Lung (tissue), 12 donors: ENCODE results near the gene ERCC8. TPM values are rescaled to one million over a fixed set of nuclear protein-coding genes. Genes with fewer than 3 reads are reported as not detected.
"Not testable (repeated sequence)": the region's sequence is repeated elsewhere in the genome, so short reads cannot be mapped to it uniquely, and the experiment has no call there.

Experiments used
- ATAC-seq: fragments of 200-7000 bp; cut with Tn5 transposase; one replicate; pipeline ENCODE4 v1.9.1; 2020; ENCODE audit warnings: moderate number of reproducible peaks; ENCODE audit not compliant: insufficient read depth, low FRiP score
- DNase-seq, 3 donors: peaks; one replicate each; pipeline ENCODE4 v3.0.0-alpha.2; 2013 to 2017
- H3K27ac ChIP-seq, 2 donors: one replicate each; pipeline ENCODE4 v1.5.1; 2013; ENCODE audit warnings: mild to moderate bottlenecking in 2 of 2, moderate library complexity in 2 of 2, control low read depth in 1 of 2, inconsistent platforms in 1 of 2, low read depth in 1 of 2, low read length in 1 of 2
- H3K27me3 ChIP-seq, 3 donors: one replicate each; pipeline ENCODE4 v1.5.1; 2013; ENCODE audit warnings: low read length in 2 of 3; ENCODE audit not compliant: control insufficient read depth in 3 of 3, insufficient read depth in 3 of 3
- H3K36me3 ChIP-seq, 4 donors: one replicate each; pipeline ENCODE4 v1.5.1; 2013; ENCODE audit warnings: low read length in 4 of 4, mild to moderate bottlenecking in 1 of 4, moderate library complexity in 1 of 4; ENCODE audit not compliant: control insufficient read depth in 4 of 4, insufficient read depth in 4 of 4
- H3K4me1 ChIP-seq, 5 donors: one replicate each; pipeline ENCODE4 v1.5.1; 2013; ENCODE audit warnings: low read length in 5 of 5, mild to moderate bottlenecking in 2 of 5, moderate library complexity in 1 of 5; ENCODE audit not compliant: control insufficient read depth in 5 of 5, insufficient read depth in 5 of 5
- H3K4me3 ChIP-seq: one replicate; pipeline ENCODE4 v1.5.1; 2013; ENCODE audit warnings: mild to moderate bottlenecking, control low read depth, moderate library complexity
- H3K9ac ChIP-seq, 2 donors: one replicate each; pipeline ENCODE4 v1.5.1; 2013; ENCODE audit warnings: low read length in 2 of 2, control low read depth in 1 of 2; ENCODE audit not compliant: insufficient read depth in 1 of 2
- H3K9me3 ChIP-seq, 4 donors: one replicate each; pipeline ENCODE4 v1.5.1; 2013; ENCODE audit warnings: low read length in 3 of 4, mild to moderate bottlenecking in 1 of 4, moderate library complexity in 1 of 4; ENCODE audit not compliant: control insufficient read depth in 4 of 4, insufficient read depth in 3 of 4
- CTCF ChIP-seq: IDR thresholded peaks from 2 replicates; pipeline ENCODE4 v1.5.1; 2012; ENCODE audit warnings: mild to moderate bottlenecking; ENCODE audit errors: control extremely low read depth, extremely low read depth
- WGBS, 2 donors: extraction: QIAGEN DNeasy Blood & Tissue Kit; methylation state at CpG; one replicate each; pipeline ENCODE4 v1.1.7; 2013; 5-methylcytosine and 5-hydroxymethylcytosine counted together
- polyA plus RNA-seq, 2 donors: library from polyadenylated mRNA; stranded (reverse); fragments of 200-250 nt; gene quantifications; one replicate each; pipeline ENCODE4 v1.2.1, GENCODE V29; 2013
- total RNA-seq, 2 donors: library from RNA; depleted of rRNA in 1 of 2; stranded (reverse); fragments of >200 nt in 1 of 2; gene quantifications; one replicate each; pipeline ENCODE4 v1.2.1, GENCODE V29; 2014 to 2021
- donor health status: control.
- donor health status: control.
- donor health status: Bipolar disorder and iron deficiency.
- donor health status: healthy.
- donor health status: DM: yes; HTN: yes; CAD: no.

The ERCC8 gene
- total and polyA plus RNA-seq, 4 donors: 4.6 to 11.3 (median 8.0) TPM

- Histone ChIP-seq H3K27me3 (no peaks in the 10 kb centered on the region), H3K4me1 (no peaks in the 10 kb centered on the region), H3K9ac (no peak overlapping the region), H3K4me3 (no peak overlapping the region), H3K27ac (no peak overlapping the region), H3K9me3 (no peaks in the 10 kb centered on the region), H3K36me3 (peaks cover 0 to 10% (median 5%) of the 10 kb centered on the region in 4 donors)
- ATAC-seq (no peak), DNase-seq (no peak)
- 85 to 98% methylated on average over 5 of the region's 5 CpGs for WGBS, 2 donors
- TF ChIP-seq CTCF: no peak
Measured at GRCh38 chr5:60886158-60886557, 58.7 kb downstream of the ERCC8 start.

- ATAC-seq (no peak), DNase-seq (no peak)
- no peaks in the 10 kb centered on the region for H3K9me3 ChIP-seq
- H3K27ac ChIP-seq: no peak overlapping the region
- no peaks in the 10 kb centered on the region for H3K4me1 ChIP-seq
- H3K4me3 ChIP-seq: no peak overlapping the region
- no peaks in the 10 kb centered on the region for H3K27me3 ChIP-seq
- H3K9ac ChIP-seq: no peak overlapping the region
- TF ChIP-seq CTCF: no peak
- H3K36me3 ChIP-seq: peaks cover 0 to 6% (median 3%) of the 10 kb centered on the region in 4 donors
Measured at GRCh38 chr5:60883229-60883628, 61.6 kb downstream of the ERCC8 start.

- TF ChIP-seq CTCF: no peak
- Histone ChIP-seq H3K27me3 (no peaks in the 10 kb centered on the region), H3K4me3 (no peak overlapping the region), H3K4me1 (no peaks in the 10 kb centered on the region), H3K9me3 (peaks cover 0 to 7% (median under 1%) of the 10 kb centered on the region in 4 donors), H3K27ac (no peak overlapping the region), H3K9ac (no peak overlapping the region), H3K36me3 (no peaks in the 10 kb centered on the region)
- ATAC-seq (no peak), DNase-seq (no peak)
Measured at GRCh38 chr5:60872892-60873291, 72.0 kb downstream of the ERCC8 start.

- no peak overlapping the region for H3K4me3 ChIP-seq
- no peaks in the 10 kb centered on the region for H3K36me3 ChIP-seq
- no peaks in the 10 kb centered on the region for H3K27me3 ChIP-seq
- H3K9ac ChIP-seq: no peak overlapping the region
- no peak overlapping the region for H3K27ac ChIP-seq
- no peak for ATAC-seq
- no peak for TF ChIP-seq CTCF
- H3K9me3 ChIP-seq: peaks cover 0 to 7% (median under 1%) of the 10 kb centered on the region in 4 donors
- H3K4me1 ChIP-seq: no peaks in the 10 kb centered on the region
- DNase-seq: no peak
- WGBS, 2 donors: 83 to 98% methylated on average over 3 of the region's 3 CpGs
Measured at GRCh38 chr5:60870857-60871256, 74.0 kb downstream of the ERCC8 start.

- not testable (repeated sequence) for DNase-seq
Measured at GRCh38 chr5:60860572-60860971, 84.3 kb downstream of the ERCC8 start.

More at GRCh38 chr5:60860572-60860971, 84.3 kb downstream of the ERCC8 start:
- not testable (repeated sequence) for H3K4me3 ChIP-seq, H3K27ac ChIP-seq, H3K27me3 ChIP-seq, H3K9ac ChIP-seq, H3K4me1 ChIP-seq, H3K9me3 ChIP-seq, ATAC-seq, H3K36me3 ChIP-seq
- WGBS, 2 donors: 91 to 93% methylated on average over 16 of the region's 16 CpGs
